Fibroblast of the aortic adventitia (primary cell): ENCODE data around the gene P4HA1. TPM values are rescaled to one million over a fixed set of nuclear protein-coding genes. Genes with fewer than 3 reads are reported as not detected.
"Not testable (repeated sequence)": the region's sequence is repeated elsewhere in the genome, so short reads cannot be mapped to it uniquely, and the experiment has no call there.

ENCODE experiments used
- DNase-seq: peaks from one replicate; pipeline ENCODE4 v3.0.0-alpha.2; 2010; ENCODE audit warnings: low read depth
- H3K4me3 ChIP-seq: 2 replicates; pipeline ENCODE4 v1.5.1; 2011; ENCODE audit warnings: low read depth, mild to moderate bottlenecking, control low read depth, low read length, moderate library complexity
- total RNA-seq: library from RNA; depleted of rRNA; stranded (reverse); fragments of >200 nt; gene quantifications from 2 replicates; pipeline ENCODE4 v1.2.3, GENCODE V29; 2012; ENCODE audit warnings: low replicate concordance
- TF ChIP-seq, protein P1 (sequence below): IDR thresholded peaks from 2 replicates; pipeline ENCODE4 v1.5.1; 2011; ENCODE audit warnings: mild to moderate bottlenecking, low read length, control low read depth, inconsistent platforms; ENCODE audit not compliant: insufficient read depth

Gene P4HA1
- total RNA-seq, 1 donor = 159 TPM

DNA sequence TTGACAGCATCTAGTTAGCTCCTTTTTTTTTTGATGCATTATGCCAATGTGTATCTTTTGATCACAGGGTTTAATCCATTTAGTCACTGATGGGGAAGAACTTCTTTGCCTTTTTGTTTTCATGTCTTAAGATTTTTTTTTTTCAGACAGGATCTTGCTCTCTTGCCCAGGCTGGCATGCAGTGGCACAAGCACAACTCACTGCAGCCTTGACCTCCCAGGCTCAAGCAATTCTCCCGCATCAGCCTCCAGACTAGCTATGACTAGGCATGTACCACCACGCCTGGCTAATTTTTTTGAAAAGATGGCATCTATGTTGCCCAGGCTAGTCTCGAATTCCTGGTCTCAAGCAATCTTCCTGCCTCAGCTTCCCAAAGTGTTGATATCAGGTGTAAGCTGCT lies 95.7 kb downstream of the P4HA1 start:
- TF ChIP-seq, protein P1, sequence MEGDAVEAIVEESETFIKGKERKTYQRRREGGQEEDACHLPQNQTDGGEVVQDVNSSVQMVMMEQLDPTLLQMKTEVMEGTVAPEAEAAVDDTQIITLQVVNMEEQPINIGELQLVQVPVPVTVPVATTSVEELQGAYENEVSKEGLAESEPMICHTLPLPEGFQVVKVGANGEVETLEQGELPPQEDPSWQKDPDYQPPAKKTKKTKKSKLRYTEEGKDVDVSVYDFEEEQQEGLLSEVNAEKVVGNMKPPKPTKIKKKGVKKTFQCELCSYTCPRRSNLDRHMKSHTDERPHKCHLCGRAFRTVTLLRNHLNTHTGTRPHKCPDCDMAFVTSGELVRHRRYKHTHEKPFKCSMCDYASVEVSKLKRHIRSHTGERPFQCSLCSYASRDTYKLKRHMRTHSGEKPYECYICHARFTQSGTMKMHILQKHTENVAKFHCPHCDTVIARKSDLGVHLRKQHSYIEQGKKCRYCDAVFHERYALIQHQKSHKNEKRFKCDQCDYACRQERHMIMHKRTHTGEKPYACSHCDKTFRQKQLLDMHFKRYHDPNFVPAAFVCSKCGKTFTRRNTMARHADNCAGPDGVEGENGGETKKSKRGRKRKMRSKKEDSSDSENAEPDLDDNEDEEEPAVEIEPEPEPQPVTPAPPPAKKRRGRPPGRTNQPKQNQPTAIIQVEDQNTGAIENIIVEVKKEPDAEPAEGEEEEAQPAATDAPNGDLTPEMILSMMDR = no peak
- DNase-seq = no peak
- H3K4me3 ChIP-seq = no peak overlapping the region

DNA sequence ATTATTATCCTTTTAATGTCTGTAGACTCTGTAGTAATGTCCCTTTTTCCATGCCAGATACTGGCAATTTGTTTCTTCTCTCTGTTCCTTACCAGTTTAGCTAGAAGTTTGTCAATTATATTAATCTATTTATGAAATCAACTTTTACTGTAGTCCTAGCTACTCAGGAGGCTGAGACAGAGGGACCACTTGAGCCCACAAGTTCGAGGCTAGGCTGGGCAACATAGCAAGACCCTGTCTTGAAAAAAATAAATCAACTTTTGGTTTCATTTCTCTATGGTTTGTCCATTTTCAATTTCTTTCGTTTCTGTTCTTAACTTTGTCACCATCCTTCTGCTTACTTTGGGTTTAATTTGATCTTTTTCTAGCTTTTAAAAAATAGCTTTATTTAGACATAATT lies 99.6 kb downstream of the P4HA1 start:
- DNase-seq = no peak
- H3K4me3 ChIP-seq = no peak overlapping the region
- TF ChIP-seq, protein P1 = no peak

DNA sequence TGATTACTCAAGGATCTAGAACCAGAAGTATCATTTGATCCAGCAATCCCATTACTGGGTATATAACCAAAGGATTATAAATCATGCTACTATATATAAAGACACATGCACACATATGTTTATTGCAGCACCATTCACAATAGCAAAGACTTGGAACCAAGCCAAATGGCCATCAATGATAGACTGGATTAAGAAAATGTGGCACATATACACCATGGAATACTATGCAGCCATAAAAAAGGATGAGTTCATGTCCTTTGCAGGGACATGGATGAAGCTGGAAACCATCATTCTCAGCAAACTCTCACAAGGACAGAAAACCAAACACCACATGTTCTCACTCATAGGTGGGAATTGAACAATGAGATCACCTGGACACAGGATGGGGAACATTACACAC lies 101.2 kb downstream of the P4HA1 start:
- H3K4me3 ChIP-seq, DNase-seq: not testable (repeated sequence)

DNA sequence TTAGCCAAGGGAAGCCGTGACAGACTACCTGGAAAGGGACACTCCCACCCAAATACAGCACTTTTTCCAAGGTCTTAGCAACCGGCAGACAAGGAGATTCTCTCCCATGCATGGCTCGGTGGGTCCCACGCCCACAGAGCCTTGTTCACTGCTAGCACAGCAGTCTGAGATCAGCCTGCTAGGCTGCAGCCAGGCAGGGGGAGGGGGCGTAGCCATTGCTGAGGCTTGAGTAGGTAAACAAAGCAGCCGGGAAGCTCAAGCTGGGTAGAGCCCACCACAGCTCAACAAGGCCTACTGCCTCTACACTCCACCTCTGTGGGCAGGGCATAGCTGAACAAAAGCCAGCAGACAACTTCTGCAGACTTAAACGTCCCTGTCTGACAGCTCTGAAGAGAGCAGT lies 106.9 kb downstream of the P4HA1 start:
- H3K4me3 ChIP-seq, DNase-seq: not testable (repeated sequence)

DNA sequence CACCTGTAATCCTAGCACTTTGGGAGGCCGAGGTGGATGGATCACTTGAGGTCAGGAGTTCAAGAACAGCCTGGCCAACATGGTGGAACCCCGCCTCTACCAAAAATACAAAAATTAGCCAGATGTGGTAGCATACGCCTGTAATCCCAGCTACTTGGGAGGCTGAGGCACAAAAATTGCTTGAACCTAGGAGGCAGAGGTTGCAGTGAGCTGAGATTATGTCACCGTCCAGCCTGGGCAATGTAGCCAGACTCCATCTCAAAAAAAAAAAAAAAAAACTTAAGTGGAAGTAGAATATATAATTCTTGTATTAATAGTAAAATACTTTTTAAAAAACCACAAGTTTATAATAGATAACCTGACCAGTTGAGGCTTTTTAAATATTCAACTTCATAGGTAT lies 112.0 kb downstream of the P4HA1 start:
- not testable (repeated sequence) for H3K4me3 ChIP-seq

DNA sequence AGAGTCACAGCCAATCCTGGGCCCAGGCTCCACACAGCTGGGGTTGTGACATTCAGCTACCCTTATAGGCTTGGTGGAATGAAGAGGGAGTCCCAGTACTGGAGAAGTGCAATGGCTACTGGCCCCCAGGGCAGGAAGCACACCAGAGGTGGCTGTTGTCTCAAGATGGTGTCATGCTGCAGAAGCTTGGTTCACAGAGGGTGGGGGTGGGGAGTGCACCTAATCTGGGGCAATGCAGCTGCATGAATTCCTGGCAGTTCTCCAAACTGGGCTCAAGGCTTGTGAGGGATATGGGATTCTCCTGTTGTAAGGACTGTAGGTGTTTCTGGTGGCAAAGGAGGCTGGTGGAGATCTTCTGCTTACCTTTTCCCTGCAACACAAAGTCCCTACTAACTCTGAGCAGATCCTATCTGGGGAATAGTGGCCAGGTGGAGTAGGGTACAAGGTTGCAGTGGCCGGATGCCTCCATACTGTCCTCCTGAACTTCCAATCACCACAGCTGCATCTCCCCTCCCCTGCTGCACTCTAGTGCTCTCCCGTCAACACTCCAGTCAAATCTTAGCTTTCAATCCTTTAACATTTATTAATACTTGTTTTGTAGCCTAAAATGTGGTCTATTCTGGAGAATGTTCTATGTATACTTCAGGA lies 114.7 kb downstream of the P4HA1 start:
- H3K4me3 ChIP-seq = no peak overlapping the region
- TF ChIP-seq, protein P1 = no peak
- no peak for DNase-seq

More for the DNA sequence above, 112.0 kb downstream of the P4HA1 start:
- not testable (repeated sequence) for DNase-seq

DNA sequence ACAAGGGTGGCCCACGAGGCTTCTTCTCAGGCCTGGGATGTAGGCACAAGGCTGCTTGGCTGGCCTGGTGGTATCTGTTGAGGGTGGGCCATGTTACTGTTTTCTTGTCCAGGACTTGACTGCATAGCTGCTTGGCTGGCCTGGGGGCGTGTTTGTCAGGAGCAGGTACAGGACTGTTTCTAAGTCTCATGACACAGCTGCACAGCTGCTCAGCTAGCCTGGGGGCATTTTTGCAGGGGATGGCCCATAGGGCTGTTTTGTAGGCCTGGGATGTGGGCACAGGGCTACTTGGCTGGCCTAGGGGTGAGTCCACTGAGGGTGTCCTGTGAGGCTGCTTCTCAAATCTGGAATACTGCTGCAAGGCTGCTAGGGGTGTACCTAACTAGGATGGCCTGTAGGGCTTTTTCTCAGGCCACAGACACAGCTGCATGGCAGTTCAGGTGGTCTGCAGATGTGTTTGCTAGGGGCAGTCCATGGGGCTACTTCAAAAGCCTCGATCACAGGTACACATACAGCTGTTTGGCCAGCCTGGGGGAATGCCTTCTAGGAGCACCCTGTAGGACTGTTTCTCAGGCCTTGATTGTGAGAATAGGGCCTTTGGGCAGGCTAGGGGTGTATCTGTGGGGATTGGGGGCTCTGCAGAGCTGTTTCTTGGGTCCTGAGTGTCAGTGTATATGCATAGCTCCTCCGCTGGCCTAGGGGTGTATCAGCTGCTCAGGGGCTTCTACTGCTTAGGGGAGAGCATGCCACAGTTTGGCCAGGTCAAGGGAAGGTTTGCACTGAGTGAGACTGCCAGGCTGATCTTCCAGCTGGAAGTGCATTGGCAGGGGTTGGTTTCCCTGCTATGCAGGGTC lies 115.4 kb downstream of the P4HA1 start:
- TF ChIP-seq, protein P1 = no peak
- no peak overlapping the region for H3K4me3 ChIP-seq
- DNase-seq = no peak

DNA sequence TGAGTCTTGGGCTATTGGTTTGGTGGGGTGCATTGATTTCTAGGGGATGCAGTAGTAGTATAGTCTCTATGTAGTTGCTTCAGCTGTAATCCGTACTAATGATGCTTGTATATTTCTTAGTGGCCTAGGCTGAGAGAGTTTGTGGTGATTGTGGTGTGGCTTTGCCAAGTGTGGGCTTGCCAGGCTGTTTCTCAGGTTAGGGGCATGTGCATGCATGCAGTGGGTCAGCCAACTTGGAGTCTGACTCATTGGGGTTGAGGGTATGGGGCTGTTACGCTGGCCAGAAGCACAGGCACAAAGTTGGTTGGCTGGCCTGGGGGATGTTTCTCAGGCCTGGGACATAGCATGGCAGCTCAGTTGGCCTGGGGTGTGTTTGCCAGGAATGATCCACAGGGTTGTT lies 116.3 kb downstream of the P4HA1 start:
- no peak overlapping the region for H3K4me3 ChIP-seq
- DNase-seq = no peak
- TF ChIP-seq, protein P1 = no peak
